Measurements from ENCODE around the gene ARHGAP33. TPM values are rescaled to one million over a fixed set of nuclear protein-coding genes. Genes with fewer than 3 reads are reported as not detected.

Gene ARHGAP33
- total and polyA plus RNA-seq, 4 donors, result 3.1 to 16.6 (median 12.2) TPM

GRCh38 chr19:35775046-35775297 is 392 bp upstream of the ARHGAP33 start:
- TF ChIP-seq CTCF (IDR thresholded peaks at IDR 0.05; ENCODE audit: control extremely low read depth, extremely low read depth), result no peak
- Histone ChIP-seq H3K9me3 (ENCODE audit: control insufficient read depth in 4 of 4, insufficient read depth in 3 of 4, low read length in 3 of 4) (no peaks in the 10 kb centered on the region), H3K4me3 (no peak overlapping the region), H3K36me3 (ENCODE audit: control insufficient read depth in 4 of 4, insufficient read depth in 4 of 4, low read length in 4 of 4) (peaks cover 0 to 12% (median 3%) of the 10 kb centered on the region in 4 donors), H3K9ac (ENCODE audit: insufficient read depth in 1 of 2, low read length in 2 of 2) (no peak overlapping the region), H3K27me3 (ENCODE audit: control insufficient read depth in 3 of 3, insufficient read depth in 3 of 3, low read length in 2 of 3) (no peaks in the 10 kb centered on the region), H3K27ac (ENCODE audit: low read depth in 1 of 2, low read length in 1 of 2) (no peak overlapping the region), H3K4me1 (ENCODE audit: control insufficient read depth in 5 of 5, insufficient read depth in 5 of 5, low read length in 5 of 5) (peaks cover 0 to 20% (median 6%) of the 10 kb centered on the region in 5 donors)
- ATAC-seq (ENCODE audit: insufficient read depth, low FRiP score), result no peak
- DNase-seq, result no peak
- WGBS, 2 donors, result 24 to 39% methylated on average over 9 of the region's 9 CpGs

- WGBS, 2 donors, result 61% methylated on average over 13 of the region's 13 CpGs
- Histone ChIP-seq H3K27ac (ENCODE audit: low read depth in 1 of 2, low read length in 1 of 2) (peak overlapping the region in 1 of 2 donors; percentile 18), H3K4me3 (no peak overlapping the region), H3K9me3 (ENCODE audit: control insufficient read depth in 4 of 4, insufficient read depth in 3 of 4, low read length in 3 of 4) (no peaks in the 10 kb centered on the region), H3K27me3 (ENCODE audit: control insufficient read depth in 3 of 3, insufficient read depth in 3 of 3, low read length in 2 of 3) (no peaks in the 10 kb centered on the region), H3K4me1 (ENCODE audit: control insufficient read depth in 5 of 5, insufficient read depth in 5 of 5, low read length in 5 of 5) (peaks cover 0 to 20% (median 6%) of the 10 kb centered on the region in 5 donors), H3K36me3 (ENCODE audit: control insufficient read depth in 4 of 4, insufficient read depth in 4 of 4, low read length in 4 of 4) (peaks cover 0 to 15% (median 9%) of the 10 kb centered on the region in 4 donors), H3K9ac (ENCODE audit: insufficient read depth in 1 of 2, low read length in 2 of 2) (peak overlapping the region in 1 of 2 donors; percentile 61)
- DNase-seq (peak in 1 of 3 donors; percentile 10), ATAC-seq (ENCODE audit: insufficient read depth, low FRiP score) (no peak)
- no peak for TF ChIP-seq CTCF (IDR thresholded peaks at IDR 0.05; ENCODE audit: control extremely low read depth, extremely low read depth)
Measured at GRCh38 chr19:35776102-35776788, 881 bp downstream of the ARHGAP33 start.

GRCh38 chr19:35777086-35777841 is 1.9 kb downstream of the ARHGAP33 start:
- peaks cover 0 to 20% (median 6%) of the 10 kb centered on the region in 5 donors for H3K4me1 ChIP-seq (ENCODE audit: control insufficient read depth in 5 of 5, insufficient read depth in 5 of 5, low read length in 5 of 5)
- no peak for TF ChIP-seq CTCF (IDR thresholded peaks at IDR 0.05; ENCODE audit: control extremely low read depth, extremely low read depth)
- H3K27me3 ChIP-seq (ENCODE audit: control insufficient read depth in 3 of 3, insufficient read depth in 3 of 3, low read length in 2 of 3), result no peaks in the 10 kb centered on the region
- H3K9me3 ChIP-seq (ENCODE audit: control insufficient read depth in 4 of 4, insufficient read depth in 3 of 4, low read length in 3 of 4), result no peaks in the 10 kb centered on the region
- WGBS, 2 donors, result 75 to 83% methylated on average over 18 to 19 of the region's 19 CpGs
- no peak overlapping the region for H3K27ac ChIP-seq (ENCODE audit: low read depth in 1 of 2, low read length in 1 of 2)
- H3K9ac ChIP-seq (ENCODE audit: insufficient read depth in 1 of 2, low read length in 2 of 2), result peak overlapping the region in 1 of 2 donors; percentile 61
- no peak for ATAC-seq (ENCODE audit: insufficient read depth, low FRiP score)
- peaks cover 0 to 24% (median 16%) of the 10 kb centered on the region in 4 donors for H3K36me3 ChIP-seq (ENCODE audit: control insufficient read depth in 4 of 4, insufficient read depth in 4 of 4, low read length in 4 of 4)
- DNase-seq, result peak in 2 of 3 donors; percentile 17 to 51
- no peak overlapping the region for H3K4me3 ChIP-seq

All from lung (tissue), 12 donors.